K562 (cell line): ENCODE data around the gene RAP2B. TPM values are rescaled to one million over a fixed set of nuclear protein-coding genes. Genes with fewer than 3 reads are reported as not detected.

Source experiments
- ATAC-seq: fragments of 200-7000 bp; cut with Tn5 transposase; 3 replicates; pipeline ENCODE4 v1.9.1; 2020; ENCODE audit warnings: moderate library complexity
- BruUV-seq: library from RNA; stranded (reverse); fragments of 400-500 nt; replicated peaks from 2 replicates; lab custom pipeline; 2021; lab: Mats Ljungman, UMichigan
- CTCF ChIA-PET: fragments of 300-600 bp; formaldehyde crosslinking; extraction: SDS; loops from one replicate; lab custom pipeline; 2021; ENCODE audit warnings: low intra/inter-chr PET ratio; lab: Yijun Ruan, JAX
- POLR2A ChIA-PET: fragments of 300-600, 350-650 bp; sonication (Branson Sonifier 250); formaldehyde crosslinking; extraction: SDS; loops from one replicate; lab custom pipeline; 2021; ENCODE audit warnings: antibody characterized with exemption, inconsistent platforms; lab: Yijun Ruan, JAX
- DNase-seq, 4 experiments: peaks; one replicate each; pipeline versions ENCODE4 v3.0.0 to v3.0.0-alpha.2; 2011 to 2018; ENCODE audit warnings: low spot score in 3 of 4, mixed read lengths in 3 of 4; ENCODE audit errors: extremely low read depth in 1 of 4
- FAIRE-seq: peaks from 2 replicates; lab custom pipeline; 2011; peaks lifted over from hg19 to GRCh38; lab: Jason Lieb, UNC
- H2AFZ ChIP-seq: 2 replicates; pipeline ENCODE4 v1.6.0; 2011; ENCODE audit warnings: low read depth, low read length, control low read depth, inconsistent platforms
- H3K27ac ChIP-seq: fragments of 200-600 bp; 3 replicates; pipeline ENCODE4 v1.8.0; 2011; ENCODE audit warnings: low read depth, mild to moderate bottlenecking, control low read depth, inconsistent platforms, low read length, moderate library complexity, mixed read lengths; ENCODE audit errors: extremely low read depth
- H3K27me3 ChIP-seq, 2 experiments: fragments of 300-600 bp in 1 of 2; 2 replicates in 1 of 2; 3 replicates in 1 of 2; pipeline versions ENCODE4 v1.6.0 to v1.8.0; 2011; ENCODE audit warnings: inconsistent platforms in 2 of 2, low read length in 2 of 2, mild to moderate bottlenecking in 1 of 2, mixed read lengths in 1 of 2, moderate library complexity in 1 of 2; ENCODE audit not compliant: control insufficient read depth in 2 of 2, insufficient read depth in 2 of 2
- H3K36me3 ChIP-seq: fragments of 300-600 bp; 3 replicates; pipeline ENCODE4 v1.8.0; 2011; ENCODE audit warnings: mild to moderate bottlenecking, low read length, inconsistent platforms; ENCODE audit not compliant: control insufficient read depth, insufficient read depth
- H3K4me1 ChIP-seq, 2 experiments: fragments of 200-600 bp in 1 of 2; replicated peaks in 1 of 2; 2 replicates in 1 of 2; 3 replicates in 1 of 2; pipeline versions ENCODE4 v1.5.1 to v1.8.0; 2011; ENCODE audit warnings: inconsistent platforms in 2 of 2, low read length in 2 of 2, mild to moderate bottlenecking in 1 of 2, mixed read lengths in 1 of 2, moderate library complexity in 1 of 2; ENCODE audit not compliant: control insufficient read depth in 2 of 2, insufficient read depth in 2 of 2
- H3K4me2 ChIP-seq: 2 replicates; pipeline ENCODE4 v1.6.1; 2011; ENCODE audit warnings: low read length, control low read depth, inconsistent platforms, mixed read lengths; ENCODE audit not compliant: insufficient read depth
- H3K4me3 ChIP-seq: fragments of 200-600 bp; sonication (generic), shearing (Covaris generic); 2 replicates; pipeline ENCODE4 v1.5.1; 2016; ENCODE audit warnings: control low read depth, inconsistent platforms
- H3K79me2 ChIP-seq: fragments of 200-600 bp; 3 replicates; pipeline ENCODE4 v1.8.0; 2011; ENCODE audit warnings: low read length, inconsistent platforms; ENCODE audit not compliant: control insufficient read depth, insufficient read depth
- H3K9ac ChIP-seq, 2 experiments: 2 replicates each; pipeline versions ENCODE4 v1.6.0 to v1.6.1; 2011; ENCODE audit warnings: low read depth in 2 of 2, low read length in 2 of 2, control low read depth in 1 of 2, inconsistent platforms in 1 of 2, mild to moderate bottlenecking in 1 of 2, mixed read lengths in 1 of 2; ENCODE audit not compliant: insufficient read depth in 1 of 2
- H3K9me1 ChIP-seq: one replicate; pipeline ENCODE4 v1.6.0; 2011; ENCODE audit warnings: inconsistent platforms, mild to moderate bottlenecking, low read length, moderate library complexity; ENCODE audit not compliant: control insufficient read depth, insufficient read depth
- H3K9me3 ChIP-seq: replicated peaks from 2 replicates; pipeline ENCODE4 v1.5.1; 2011; ENCODE audit warnings: low read depth, low read length, inconsistent platforms; ENCODE audit not compliant: control insufficient read depth, insufficient read depth
- H4K20me1 ChIP-seq: replicated peaks from 2 replicates; pipeline ENCODE4 v1.6.1; 2011; ENCODE audit warnings: low read length, inconsistent platforms, mixed read lengths; ENCODE audit not compliant: control insufficient read depth, insufficient read depth
- IFI16 ChIP-seq: fragments of 250-450 bp; sonication (Bioruptor Pico); IDR thresholded peaks from 2 replicates; pipeline ENCODE4 v2.1.2; 2022; ENCODE audit warnings: mild to moderate bottlenecking, inconsistent platforms
- WGBS: fragments of 100-300 bp; shearing (Covaris generic); methylation state at CpG from one replicate; pipeline ENCODE4 v1.1.6; 2016; ENCODE audit warnings: low coverage, mixed read lengths; ENCODE audit not compliant: insufficient coverage; ENCODE audit errors: missing lambda C conversion rate; 5-methylcytosine and 5-hydroxymethylcytosine counted together
- in situ Hi-C: fragments of 300-500 bp; cut with MboI; formaldehyde crosslinking; loops from 4 replicates; pipeline ENCODE4 v1.15.0; 2018; ENCODE audit warnings: inconsistent platforms, mixed read lengths
- intact Hi-C: fragments of 100-400 bp; cut with micrococcal nuclease; formaldehyde crosslinking; loops from 2 replicates; pipeline ENCODE4 v1.14.2; 2022
- polyA plus RNA-seq, 8 experiments: library from polyadenylated mRNA; depleted of rRNA in 4 of 8; stranded (reverse) in 5 of 8; unstranded in 3 of 8; fragments of >200 nt; fragmentation: Nextera tagmentation in 2 of 8; fragmentation: Illumina TruSeq in 1 of 8; extraction: Ambion mirVana in 2 of 8; extraction: Trizol in 1 of 8; gene quantifications; 2 replicates each; pipeline versions ENCODE4 v1.2.1 to v1.2.3, GENCODE V29; 2011 to 2014; ENCODE audit warnings: inconsistent platforms in 1 of 8, missing spikeins in 1 of 8
- total RNA-seq, 7 experiments: library from RNA; depleted of rRNA in 6 of 7; stranded (reverse); fragments of >200 nt in 6 of 7; fragmentation: Illumina TruSeq in 2 of 7; extraction: Trizol in 2 of 7; gene quantifications; 2 replicates each; pipeline versions ENCODE4 v1.2.1 to v1.2.3, GENCODE V29; 2011 to 2021; ENCODE audit warnings: low replicate concordance in 1 of 7
- TF ChIP-seq, protein P1 (sequence below): sonication (generic); formaldehyde crosslinking; IDR thresholded peaks from 2 replicates; pipeline ENCODE4 v1.8.1; 2023; ENCODE audit warnings: mild to moderate bottlenecking, missing genetic modification reagents

The RAP2B gene
- total and polyA plus RNA-seq, 9 of the 15 experiments (the other 6 are each of a cell fraction or from before 2014, with no cell fraction given), result 9.4 to 31.2 (median 15.8) TPM

DNA sequence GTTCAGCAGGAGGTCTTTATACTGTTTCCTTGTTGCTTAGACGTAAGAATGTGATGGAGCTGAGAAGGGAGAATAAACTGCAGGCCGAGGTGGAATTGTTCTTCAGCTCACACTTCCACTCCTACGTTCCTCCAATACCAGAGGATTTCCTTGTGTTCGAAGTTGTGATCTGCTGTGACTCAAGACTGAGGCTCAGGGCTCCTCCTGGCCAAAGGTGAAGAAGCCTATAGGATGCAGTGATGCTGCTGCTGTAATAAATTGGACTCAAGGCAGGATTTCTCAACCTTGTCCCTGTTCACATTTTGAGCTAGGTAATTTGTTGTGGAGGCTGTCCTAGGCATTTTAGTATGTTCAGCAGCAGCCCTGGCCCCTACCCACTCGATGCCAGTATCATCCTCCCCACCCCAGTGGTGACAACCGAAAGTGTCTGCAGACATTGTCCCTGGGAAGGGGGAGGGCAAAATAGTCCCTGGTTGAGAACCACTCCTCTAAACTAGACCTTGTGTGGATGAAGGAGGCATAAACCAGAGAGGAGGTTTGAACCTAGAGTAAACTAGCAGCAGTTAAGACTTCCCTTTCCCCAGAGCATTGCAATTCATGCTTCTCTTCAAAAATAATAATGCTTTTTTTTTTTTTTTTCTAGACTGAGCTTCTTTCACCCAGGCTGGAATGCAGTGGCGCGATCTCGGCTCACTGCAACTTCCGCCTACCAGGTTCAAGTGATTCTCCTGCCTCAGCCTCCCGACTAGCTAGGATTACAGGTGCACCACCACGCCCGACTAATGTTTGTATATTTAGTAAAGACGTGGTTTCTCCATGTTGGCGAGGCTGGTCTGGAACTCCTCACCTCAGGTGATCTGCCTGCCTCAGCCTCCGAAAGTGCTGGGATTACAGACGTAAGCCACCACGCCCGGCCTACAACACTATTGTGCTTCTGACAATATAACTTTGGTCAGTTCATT, 11.1 kb downstream of the RAP2B start:
- Histone ChIP-seq H3K9me3 (no peaks in the 10 kb centered on the region), H3K4me3 (no peak overlapping the region), H3K27ac (no peak overlapping the region), H3K9ac (no peak overlapping the region)
- FAIRE-seq (no peak), ATAC-seq (peak; percentile 48)
- POLR2A ChIA-PET, result interaction anchor here (0.6 to 1.6 kb wide), 6 partner anchors 9 to 130 kb away, joined by 3 to 8 read pairs (median 4); no protein-coding TSS in a partner anchor
- TF ChIP-seq IFI16 (CRISPR knock-in tag), result no peak
- TF ChIP-seq, protein P1, sequence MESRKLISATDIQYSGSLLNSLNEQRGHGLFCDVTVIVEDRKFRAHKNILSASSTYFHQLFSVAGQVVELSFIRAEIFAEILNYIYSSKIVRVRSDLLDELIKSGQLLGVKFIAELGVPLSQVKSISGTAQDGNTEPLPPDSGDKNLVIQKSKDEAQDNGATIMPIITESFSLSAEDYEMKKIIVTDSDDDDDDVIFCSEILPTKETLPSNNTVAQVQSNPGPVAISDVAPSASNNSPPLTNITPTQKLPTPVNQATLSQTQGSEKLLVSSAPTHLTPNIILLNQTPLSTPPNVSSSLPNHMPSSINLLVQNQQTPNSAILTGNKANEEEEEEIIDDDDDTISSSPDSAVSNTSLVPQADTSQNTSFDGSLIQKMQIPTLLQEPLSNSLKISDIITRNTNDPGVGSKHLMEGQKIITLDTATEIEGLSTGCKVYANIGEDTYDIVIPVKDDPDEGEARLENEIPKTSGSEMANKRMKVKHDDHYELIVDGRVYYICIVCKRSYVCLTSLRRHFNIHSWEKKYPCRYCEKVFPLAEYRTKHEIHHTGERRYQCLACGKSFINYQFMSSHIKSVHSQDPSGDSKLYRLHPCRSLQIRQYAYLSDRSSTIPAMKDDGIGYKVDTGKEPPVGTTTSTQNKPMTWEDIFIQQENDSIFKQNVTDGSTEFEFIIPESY (CRISPR knock-in tag), result peak; percentile 57; the same call in 1 of the 2 replicates
- TF ChIP-seq, all 486 proteins: peak for 1
- peaks cover 10% of the 10 kb centered on the region; the same call in 2 of the 3 replicates for H3K36me3 ChIP-seq
- DNase-seq, result peak in 1 of 4 experiments; percentile 11
- H3K27me3 ChIP-seq, result no peaks in the 10 kb centered on the region
- H3K4me1 ChIP-seq, result peaks cover 9 to 12% of the 10 kb centered on the region in 2 experiments; a peak in 3 of 5 replicates
- no peaks in the 10 kb centered on the region for H4K20me1 ChIP-seq
- no peaks in the 10 kb centered on the region for H3K9me1 ChIP-seq
- H3K79me2 ChIP-seq, result peaks cover 16% of the 10 kb centered on the region
- in situ Hi-C loops (no loop called here), intact Hi-C loops (no loop called here)
- CTCF ChIA-PET, result interaction anchor here (0.5 to 0.8 kb wide), 2 partner anchors 147 to 170 kb away, joined by 3 read pairs; no protein-coding TSS in a partner anchor
- H3K4me2 ChIP-seq, result no peak overlapping the region
- BruUV-seq, result no TSS peak
- peak overlapping the region; percentile 24; the same call in 1 of the 2 replicates for H2AFZ ChIP-seq
- 71% methylated on average over 14 of the region's 19 CpGs for WGBS
